Stomach smooth muscle (tissue), 2 donors: ENCODE results near the gene GSG1L.

Experiments
- H3K27ac ChIP-seq: one replicate; pipeline ENCODE4 v1.7.0; 2013; ENCODE audit warnings: mild to moderate bottlenecking, low read length, inconsistent platforms
- H3K27me3 ChIP-seq, 2 donors: one replicate each; pipeline ENCODE4 v1.7.0; 2013; ENCODE audit warnings: low read length in 2 of 2; ENCODE audit not compliant: insufficient read depth in 2 of 2, control insufficient read depth in 1 of 2
- H3K36me3 ChIP-seq, 2 donors: one replicate each; pipeline ENCODE4 v1.7.0; 2013; ENCODE audit warnings: low read length in 2 of 2; ENCODE audit not compliant: control insufficient read depth in 2 of 2, insufficient read depth in 2 of 2
- H3K4me1 ChIP-seq: one replicate; pipeline ENCODE4 v1.7.0; 2013; ENCODE audit warnings: low read length; ENCODE audit not compliant: control insufficient read depth, insufficient read depth
- H3K4me3 ChIP-seq, 2 donors: one replicate each; pipeline ENCODE4 v1.7.0; 2013; ENCODE audit warnings: low read length in 2 of 2
- H3K9ac ChIP-seq, 2 donors: one replicate each; pipeline ENCODE4 v1.7.0; 2013; ENCODE audit warnings: low read length in 2 of 2, mild to moderate bottlenecking in 1 of 2
- H3K9me3 ChIP-seq, 2 donors: one replicate each; pipeline ENCODE4 v1.7.0; 2013; ENCODE audit warnings: low read length in 2 of 2; ENCODE audit not compliant: control insufficient read depth in 2 of 2
- donor health status: healthy.
- donor health status: Pancreatic carcinoma.

Gene GSG1L

DNA sequence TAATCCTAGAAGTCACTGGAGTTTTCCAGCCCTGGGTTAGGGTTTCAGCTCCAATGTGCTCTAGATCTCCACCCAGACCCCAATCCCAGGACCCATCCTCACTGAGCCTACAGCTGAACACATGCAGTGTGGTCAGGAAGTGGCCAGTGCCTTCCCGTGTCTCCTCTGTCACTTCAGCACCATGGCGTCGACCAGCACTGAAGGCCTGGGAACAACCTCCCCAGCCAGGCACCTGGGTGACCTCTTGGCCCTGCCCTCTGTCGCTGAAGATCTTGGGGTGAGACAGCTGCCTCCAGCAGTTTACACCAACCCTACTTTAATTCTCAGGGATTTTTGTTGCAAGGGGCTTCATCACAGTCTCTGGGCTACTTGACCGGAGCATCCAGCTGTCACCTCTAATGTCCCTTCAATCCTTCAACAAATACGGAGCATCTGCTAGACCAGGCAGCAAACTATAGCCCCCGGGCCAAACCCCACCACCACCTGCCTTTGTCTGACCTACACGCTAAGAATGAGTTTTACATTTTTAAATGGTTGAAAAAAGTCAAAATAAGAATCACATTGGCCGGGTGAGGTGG is 18.0 kb upstream of the GSG1L start:
- Histone ChIP-seq H3K9ac (no peak overlapping the region), H3K27ac (no peak overlapping the region), H3K4me1 (no peaks in the 10 kb centered on the region), H3K9me3 (no peaks in the 10 kb centered on the region), H3K4me3 (no peak overlapping the region), H3K36me3 (no peaks in the 10 kb centered on the region), H3K27me3 (no peaks in the 10 kb centered on the region)

DNA sequence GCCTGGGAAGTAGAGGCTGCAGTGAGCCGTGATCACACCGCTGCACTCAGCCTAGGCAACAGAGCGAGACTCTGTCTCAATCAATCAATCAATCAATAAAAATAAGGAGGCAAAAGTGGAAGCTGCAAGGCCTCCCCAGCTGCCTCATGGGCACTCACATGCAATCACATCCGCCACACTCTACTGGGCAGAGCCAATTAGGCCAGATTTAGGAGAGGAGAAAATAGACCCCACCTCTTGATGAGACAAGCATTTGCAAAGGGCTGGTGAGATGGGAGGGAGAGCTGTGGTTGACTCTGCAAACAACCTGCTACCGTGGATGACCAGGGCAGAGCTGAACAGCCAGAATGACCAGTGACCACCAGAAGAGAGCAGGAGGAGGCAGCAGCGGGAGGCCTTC is 14.7 kb upstream of the GSG1L start:
- Histone ChIP-seq H3K9me3 (no peaks in the 10 kb centered on the region), H3K4me3 (no peak overlapping the region), H3K27ac (no peak overlapping the region), H3K36me3 (no peaks in the 10 kb centered on the region), H3K9ac (no peak overlapping the region), H3K4me1 (no peaks in the 10 kb centered on the region), H3K27me3 (no peaks in the 10 kb centered on the region)

DNA sequence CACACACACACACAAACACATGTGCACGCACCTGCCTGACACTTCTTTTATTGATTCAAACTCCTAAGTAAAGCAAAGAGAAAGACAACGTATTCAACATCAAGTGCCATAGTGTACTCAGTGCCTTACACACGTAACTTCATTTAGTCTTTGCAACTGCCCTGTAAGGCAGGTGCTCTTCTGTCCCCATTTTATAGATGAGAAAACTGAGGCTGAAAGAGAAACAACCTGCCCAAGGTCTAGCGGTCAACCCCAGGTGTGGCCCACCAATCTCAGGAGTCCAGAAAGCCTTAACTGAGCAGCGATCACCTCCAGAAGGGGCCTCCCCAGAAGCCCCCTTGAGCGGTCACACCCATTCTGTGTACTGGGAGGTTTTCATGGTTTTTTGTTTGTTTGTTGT is 10.3 kb upstream of the GSG1L start:
- H3K36me3 ChIP-seq = no peaks in the 10 kb centered on the region

DNA sequence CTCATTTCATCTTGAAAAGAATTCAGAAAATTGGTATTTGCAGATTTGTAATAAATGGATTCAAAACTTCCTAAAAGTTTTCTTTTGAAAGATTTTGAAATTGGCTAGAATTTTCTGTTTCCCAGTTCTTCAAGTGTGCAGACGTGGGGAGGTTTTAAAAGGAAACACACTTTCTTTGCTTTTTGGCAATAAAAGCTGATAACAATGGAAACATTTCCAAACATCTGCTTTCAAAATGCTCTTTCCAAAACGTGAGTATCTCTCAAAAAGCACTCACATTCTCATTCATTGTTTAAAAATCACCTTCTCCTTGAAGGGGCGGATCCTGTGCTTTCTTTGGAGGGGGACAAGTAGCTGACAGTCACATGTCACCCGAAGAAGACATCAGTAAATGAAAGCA is 8.6 kb upstream of the GSG1L start:
- no peaks in the 10 kb centered on the region for H3K9me3 ChIP-seq
- peaks cover 0 to 3% of the 10 kb centered on the region in 2 donors for H3K27me3 ChIP-seq
- no peak overlapping the region for H3K27ac ChIP-seq
- H3K36me3 ChIP-seq = no peaks in the 10 kb centered on the region
- no peak overlapping the region for H3K9ac ChIP-seq
- H3K4me1 ChIP-seq = peaks cover 3% of the 10 kb centered on the region
- no peak overlapping the region for H3K4me3 ChIP-seq

More for the DNA sequence above, 10.3 kb upstream of the GSG1L start:
- Histone ChIP-seq H3K9ac (no peak overlapping the region), H3K9me3 (no peaks in the 10 kb centered on the region), H3K27ac (no peak overlapping the region), H3K27me3 (no peaks in the 10 kb centered on the region), H3K4me1 (peaks cover 3% of the 10 kb centered on the region), H3K4me3 (no peak overlapping the region)

DNA sequence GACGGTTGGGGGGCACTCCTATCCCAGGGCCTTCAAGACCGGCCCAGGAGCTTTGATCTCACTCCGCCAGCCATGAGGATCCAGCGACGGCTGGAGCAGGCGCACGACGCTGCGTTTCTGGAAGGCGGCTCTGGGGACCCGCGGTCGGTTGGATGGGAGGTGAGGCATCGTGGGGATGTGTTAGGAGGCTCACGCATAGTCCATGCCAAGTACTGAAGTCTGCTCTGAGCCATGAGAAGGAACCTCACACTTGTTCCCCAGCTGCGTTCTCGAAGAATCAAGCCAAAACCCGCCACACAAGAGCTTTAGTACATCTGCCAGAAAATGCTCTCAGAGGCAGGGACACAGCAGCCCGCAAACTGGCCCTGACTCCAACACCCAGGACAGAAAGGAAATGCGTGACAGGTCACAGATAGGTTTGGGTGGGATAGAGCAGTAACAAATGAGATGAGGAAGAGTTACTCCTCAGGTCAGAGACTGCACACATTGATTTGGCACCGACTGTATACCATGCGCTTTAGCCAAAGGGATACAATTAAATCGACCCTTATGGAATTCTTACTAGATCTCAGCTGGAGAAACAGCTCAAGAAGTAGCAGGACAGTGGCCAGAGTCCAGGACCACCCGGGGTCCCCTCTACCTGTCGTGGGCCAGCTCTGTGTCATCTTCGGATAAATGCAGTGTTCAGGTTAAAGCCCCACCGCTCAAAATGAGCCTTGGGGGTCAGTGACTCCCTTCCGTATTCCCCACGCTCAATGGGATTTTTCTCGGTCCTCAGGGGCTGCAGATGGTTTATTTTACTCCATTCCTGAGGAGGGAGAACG is 6.7 kb upstream of the GSG1L start:
- Histone ChIP-seq H3K4me3 (no peak overlapping the region), H3K9ac (no peak overlapping the region), H3K27ac (no peak overlapping the region), H3K36me3 (no peaks in the 10 kb centered on the region), H3K4me1 (peaks cover 3% of the 10 kb centered on the region), H3K27me3 (peaks cover under 1 to 3% of the 10 kb centered on the region in 2 donors), H3K9me3 (no peaks in the 10 kb centered on the region)

DNA sequence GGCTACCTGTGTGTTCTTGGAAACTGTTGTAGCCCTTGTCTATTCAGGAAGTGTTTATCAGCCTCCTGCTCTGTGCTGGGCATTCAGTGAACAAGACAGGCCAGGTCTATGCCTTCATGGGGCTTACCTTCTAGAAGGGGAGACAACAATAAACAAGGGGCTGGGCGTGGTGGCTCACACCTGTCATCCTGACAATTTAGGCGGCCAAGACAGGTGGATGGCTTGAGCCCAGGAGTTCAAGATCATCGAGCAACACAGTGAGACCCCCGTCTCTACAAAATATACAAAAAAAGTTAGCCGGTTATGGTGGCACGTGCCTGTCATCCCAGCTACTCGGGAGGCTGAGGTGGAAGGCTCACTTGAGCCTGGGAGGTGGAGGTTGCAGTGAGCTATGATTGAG is 5.5 kb upstream of the GSG1L start:
- H3K4me1 ChIP-seq = peaks cover 3% of the 10 kb centered on the region
- H3K9me3 ChIP-seq = no peaks in the 10 kb centered on the region
- no peaks in the 10 kb centered on the region for H3K36me3 ChIP-seq
- peaks cover 9 to 10% of the 10 kb centered on the region in 2 donors for H3K27me3 ChIP-seq
- H3K27ac ChIP-seq = no peak overlapping the region
- no peak overlapping the region for H3K9ac ChIP-seq
- no peak overlapping the region for H3K4me3 ChIP-seq

DNA sequence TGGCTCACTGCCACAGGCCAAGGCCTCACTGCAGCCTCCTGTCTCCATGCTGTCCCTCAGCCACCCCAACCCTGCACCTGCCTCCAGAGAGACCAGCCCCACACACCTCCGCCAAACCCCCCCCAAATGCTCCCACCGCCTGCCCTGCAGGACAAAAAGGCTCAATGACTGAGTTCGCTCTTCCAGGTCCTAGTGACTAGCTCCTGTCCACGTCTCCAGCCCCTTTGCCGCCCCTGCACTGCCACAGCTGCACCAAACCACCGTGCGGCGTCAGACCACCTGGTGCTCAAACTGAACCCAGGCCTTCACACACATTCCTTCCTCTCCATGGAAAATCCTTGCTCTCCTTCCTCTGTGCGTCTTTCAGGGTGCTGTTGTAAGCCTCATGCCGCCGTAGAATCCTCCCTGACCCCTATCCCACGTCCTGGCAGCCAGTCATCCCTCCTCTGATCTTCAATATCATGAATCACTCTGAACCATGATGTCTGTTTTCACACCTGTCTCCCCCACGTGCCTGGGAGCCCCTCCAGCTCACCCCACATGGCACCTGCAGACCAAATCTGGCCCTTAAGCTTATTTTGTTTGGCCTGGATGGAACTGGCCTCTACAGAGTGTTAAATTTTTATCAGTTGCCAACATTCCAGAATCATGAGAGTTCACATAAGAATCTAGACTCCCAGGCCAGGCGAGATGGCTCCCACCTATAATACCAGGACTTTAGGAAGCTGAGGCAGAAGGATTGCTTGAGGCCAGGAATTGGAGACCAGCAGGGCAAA is 4.3 kb upstream of the GSG1L start:
- Histone ChIP-seq H3K36me3 (no peaks in the 10 kb centered on the region), H3K4me3 (no peak overlapping the region), H3K4me1 (peaks cover 5% of the 10 kb centered on the region), H3K27ac (no peak overlapping the region), H3K27me3 (peaks cover 10 to 13% of the 10 kb centered on the region in 2 donors), H3K9me3 (no peaks in the 10 kb centered on the region), H3K9ac (no peak overlapping the region)

DNA sequence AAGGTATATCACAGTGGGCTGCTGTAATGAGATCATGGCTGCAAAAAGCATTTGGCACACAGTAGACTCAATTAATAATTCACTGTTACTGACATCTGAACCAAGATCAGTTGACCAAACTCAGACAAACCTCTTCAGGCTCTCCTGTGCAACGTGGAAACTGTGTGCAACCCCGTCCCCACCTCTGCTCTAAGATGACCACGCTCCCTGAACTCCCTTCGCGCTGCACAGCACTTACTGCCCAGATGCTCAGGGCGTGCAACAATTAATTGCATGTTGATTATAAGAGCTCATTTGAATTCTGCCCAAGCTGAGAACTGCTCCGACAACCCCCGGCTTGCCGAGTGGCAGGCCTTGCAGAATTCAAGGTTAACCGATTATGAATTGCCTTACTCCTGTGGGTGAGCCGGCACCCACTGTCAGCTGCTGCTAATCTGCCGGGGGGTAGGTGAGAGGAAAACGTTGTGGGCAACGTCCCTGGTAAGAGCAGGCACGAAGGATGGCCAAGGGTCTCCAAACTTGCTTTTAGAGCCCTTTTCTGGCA is 1.3 kb upstream of the GSG1L start:
- H3K4me3 ChIP-seq = no peak overlapping the region
- no peaks in the 10 kb centered on the region for H3K36me3 ChIP-seq
- H3K27ac ChIP-seq = no peak overlapping the region
- peaks cover 2% of the 10 kb centered on the region for H3K4me1 ChIP-seq
- no peak overlapping the region for H3K9ac ChIP-seq
- no peaks in the 10 kb centered on the region for H3K9me3 ChIP-seq
- H3K27me3 ChIP-seq = peaks cover 28 to 38% of the 10 kb centered on the region in 2 donors

DNA sequence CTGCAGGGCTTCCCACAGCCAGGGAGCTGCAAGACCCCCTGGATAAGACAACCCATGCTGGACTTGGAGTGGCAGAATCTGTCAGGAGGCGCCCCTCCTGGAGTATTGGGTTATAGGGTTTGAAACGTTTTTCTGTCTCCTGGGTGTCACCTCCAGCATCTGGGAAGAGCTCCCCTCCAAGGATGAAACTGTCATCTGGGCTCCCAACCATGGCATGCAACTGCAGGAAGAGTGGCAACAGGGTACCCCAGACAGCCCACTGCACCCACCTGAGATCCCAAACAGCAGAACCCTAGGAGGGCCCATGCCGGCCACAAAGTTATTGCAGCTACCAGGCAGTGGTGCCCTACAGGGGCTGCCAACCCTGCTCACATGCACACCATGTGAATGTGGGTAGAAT is 636 bp upstream of the GSG1L start:
- H3K4me3 ChIP-seq = no peak overlapping the region
- peaks cover 2% of the 10 kb centered on the region for H3K4me1 ChIP-seq

DNA sequence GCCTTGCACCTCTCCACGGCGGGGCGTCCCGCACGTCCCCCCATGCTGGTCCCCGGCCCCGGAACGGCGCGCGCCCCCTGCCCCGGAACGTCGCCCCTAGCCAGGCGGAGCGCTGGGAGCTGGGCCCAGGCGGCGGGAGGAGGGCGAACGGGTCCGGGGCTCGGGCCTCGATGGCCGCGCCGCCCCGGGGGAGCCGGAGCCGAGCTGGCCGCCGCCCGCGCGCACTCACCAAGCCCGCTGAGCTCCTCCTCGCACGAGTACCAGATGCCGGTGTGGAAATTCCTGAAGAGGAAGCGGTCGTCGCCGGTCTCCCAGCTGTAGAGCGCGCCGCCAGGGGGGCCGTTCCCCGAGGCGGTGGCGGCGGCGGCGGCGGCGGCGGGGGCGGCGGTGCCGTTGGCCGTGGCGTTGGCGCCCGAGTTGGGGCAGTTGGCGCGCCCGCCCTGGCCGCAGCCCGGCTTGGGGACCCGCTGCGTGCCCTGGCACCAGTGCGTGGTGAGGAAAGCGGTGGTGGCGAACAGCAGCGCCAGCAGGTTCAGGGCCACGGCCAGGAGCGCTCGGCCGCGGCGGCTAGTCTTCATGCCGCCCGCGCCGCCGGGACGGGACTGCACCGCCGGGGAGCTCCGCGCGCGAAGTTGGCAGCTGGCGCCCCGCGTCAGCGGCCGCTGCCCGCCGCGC is 530 bp downstream of the GSG1L start:
- Histone ChIP-seq H3K36me3 (no peaks in the 10 kb centered on the region), H3K27ac (no peak overlapping the region), H3K4me3 (no peak overlapping the region), H3K4me1 (peaks cover 2% of the 10 kb centered on the region), H3K27me3 (peaks cover 36 to 45% of the 10 kb centered on the region in 2 donors), H3K9ac (no peak overlapping the region), H3K9me3 (no peaks in the 10 kb centered on the region)

More for the DNA sequence above, 636 bp upstream of the GSG1L start:
- H3K27me3 ChIP-seq = peaks cover 33 to 41% of the 10 kb centered on the region in 2 donors
- H3K9me3 ChIP-seq = no peaks in the 10 kb centered on the region
- H3K27ac ChIP-seq = no peak overlapping the region
- H3K36me3 ChIP-seq = no peaks in the 10 kb centered on the region
- H3K9ac ChIP-seq = no peak overlapping the region
